HepG2 (cell line): ENCODE data around the gene BICRA. TPM values are rescaled to one million over a fixed set of nuclear protein-coding genes. Genes with fewer than 3 reads are reported as not detected.
A peak's percentile ranks its signal among the peaks of the same experiment; 100 is the strongest.

Experiments used
- DNMT3B ChIP-seq: conservative IDR thresholded peaks from 2 replicates; pipeline ENCODE4 v1.6.1; 2016; ENCODE audit warnings: missing biosample characterization, control low read depth
- NFATC3 ChIP-seq: sonication (generic); formaldehyde crosslinking; IDR thresholded peaks from 2 replicates; pipeline ENCODE4 v1.5.1; 2020; ENCODE audit warnings: mild to moderate bottlenecking, missing genetic modification reagents
- RXRA ChIP-seq: sonication (generic); formaldehyde crosslinking; IDR thresholded peaks from 2 replicates; pipeline ENCODE4 v1.5.1; 2020; ENCODE audit warnings: missing genetic modification reagents
- ZC3H4 ChIP-seq: sonication (generic); formaldehyde crosslinking; IDR thresholded peaks from 2 replicates; pipeline ENCODE4 v1.4.0; 2020; ENCODE audit warnings: missing genetic modification reagents, borderline replicate concordance
- ZFX ChIP-seq: sonication (generic); formaldehyde crosslinking; IDR thresholded peaks from 2 replicates; pipeline ENCODE4 v1.4.0; 2020; ENCODE audit warnings: mild to moderate bottlenecking, low read depth, missing genetic modification reagents, moderate library complexity
- ZNF205 ChIP-seq: IDR thresholded peaks from 2 replicates; pipeline ENCODE4 v1.6.1; 2018; ENCODE audit warnings: missing biosample characterization, missing genetic modification reagents
- ZNF577 ChIP-seq: sonication (generic); formaldehyde crosslinking; IDR thresholded peaks from 2 replicates; pipeline ENCODE4 v1.4.0; 2020; ENCODE audit warnings: mild to moderate bottlenecking, low read depth, missing genetic modification reagents, borderline replicate concordance
- polyA plus RNA-seq, 8 experiments: library from polyadenylated mRNA; depleted of rRNA in 3 of 8; stranded (reverse) in 7 of 8; unstranded in 1 of 8; fragments of >200 nt; fragmentation: Illumina TruSeq in 4 of 8; extraction: Trizol in 4 of 8; gene quantifications; 2 replicates each; pipeline versions ENCODE4 v1.2.1 to v1.2.3, GENCODE V29; 2011 to 2016; ENCODE audit warnings: low read depth in 4 of 8, missing spikeins in 1 of 8, mixed read lengths in 1 of 8; ENCODE audit not compliant: insufficient read depth in 1 of 8
- total RNA-seq, 5 experiments: library from RNA; depleted of rRNA; stranded (reverse); fragments of >200 nt; fragmentation: Illumina TruSeq; extraction: Trizol; gene quantifications; 2 replicates each; pipeline ENCODE4 v1.2.3, GENCODE V29; 2016; ENCODE audit warnings: low read depth in 1 of 5
- TF ChIP-seq, protein P1 (sequence below): sonication (generic); formaldehyde crosslinking; IDR thresholded peaks from 2 replicates; pipeline ENCODE4 v1.9.0; 2022; ENCODE audit warnings: low read depth, missing genetic modification reagents
- TF ChIP-seq, protein P2 (sequence below): sonication (generic); formaldehyde crosslinking; IDR thresholded peaks from 2 replicates; pipeline ENCODE4 v1.4.0; 2020; ENCODE audit warnings: missing genetic modification reagents, borderline replicate concordance
- TF ChIP-seq, protein P3 (sequence below): sonication (generic); formaldehyde crosslinking; IDR thresholded peaks from 2 replicates; pipeline ENCODE4 v1.4.0; 2020; ENCODE audit warnings: missing genetic modification reagents
- TF ChIP-seq, protein P4 (sequence below): sonication (generic); formaldehyde crosslinking; IDR thresholded peaks from 2 replicates; pipeline ENCODE4 v1.5.0; 2020; ENCODE audit warnings: missing genetic modification reagents, mild to moderate bottlenecking, borderline replicate concordance
- TF ChIP-seq, protein P5 (sequence below), 2 experiments: sonication (generic) in 1 of 2; formaldehyde crosslinking in 1 of 2; IDR thresholded peaks; 2 replicates each; pipeline versions ENCODE4 v1.4.0 to v1.6.1; 2016 to 2020; ENCODE audit warnings: borderline replicate concordance in 1 of 2, low read depth in 1 of 2, mild to moderate bottlenecking in 1 of 2, missing genetic modification reagents in 1 of 2

Gene BICRA
- total and polyA plus RNA-seq, 2 of the 13 experiments (the other 11 are each of a cell fraction or from before 2014, with no cell fraction given) = 0.55 to 0.71 TPM

DNA sequence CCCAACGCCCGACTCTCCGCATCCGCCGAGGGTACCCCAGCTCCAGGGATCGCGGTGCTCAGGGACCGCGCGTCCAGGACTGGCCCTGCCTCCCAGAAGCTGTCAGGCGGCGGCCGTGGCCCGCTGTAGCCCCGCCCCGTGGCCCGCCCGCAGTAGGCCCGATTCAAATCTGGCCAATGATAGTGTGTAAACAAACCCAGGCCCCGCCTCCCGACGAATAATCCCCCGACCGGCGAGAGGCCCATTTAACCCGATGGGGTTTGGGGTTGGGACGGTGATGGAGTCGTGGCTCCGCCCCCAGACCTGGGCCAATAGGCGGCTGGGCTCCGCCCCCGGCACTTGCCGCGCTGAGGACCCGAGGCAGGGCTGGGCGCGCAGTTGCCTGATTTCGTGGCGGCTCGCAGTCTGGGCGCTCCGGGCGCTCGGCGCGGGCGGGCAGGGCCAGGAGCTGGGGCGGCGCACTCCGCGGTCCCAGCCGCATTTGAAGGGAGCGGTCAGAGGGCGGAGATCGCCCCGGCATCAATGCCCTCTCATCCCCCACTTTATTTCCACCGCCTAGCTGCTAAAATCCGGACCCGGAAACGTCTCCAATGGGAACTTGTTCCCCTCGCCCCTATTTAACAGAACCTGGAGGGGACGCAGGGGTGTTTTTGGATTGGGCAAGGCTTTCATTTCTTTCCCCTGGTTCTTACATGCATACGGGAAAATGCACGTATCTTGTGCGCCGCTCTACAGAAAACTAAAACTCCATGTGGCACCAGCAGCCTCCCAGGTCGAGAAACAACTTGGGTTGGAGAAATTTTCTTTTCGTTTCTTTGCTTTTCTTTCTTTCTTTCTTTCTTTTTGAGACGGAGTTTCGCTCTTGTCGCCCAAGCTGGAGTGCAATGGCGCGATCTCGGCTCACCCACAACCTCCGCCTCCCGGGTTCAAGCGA, 8.4 kb upstream of the BICRA start (continued):
- TF ChIP-seq DNMT3B (CRISPR knock-in tag) (no peak), ZNF577 (CRISPR knock-in tag) (no peak), RXRA (peak; percentile 62), ZNF205 (CRISPR knock-in tag) (no peak; the same call in 1 of the 2 replicates), ZFX (CRISPR knock-in tag) (peak; percentile 81), ZC3H4 (CRISPR knock-in tag) (no peak), NFATC3 (CRISPR knock-in tag) (no peak)
- TF ChIP-seq, protein P1, sequence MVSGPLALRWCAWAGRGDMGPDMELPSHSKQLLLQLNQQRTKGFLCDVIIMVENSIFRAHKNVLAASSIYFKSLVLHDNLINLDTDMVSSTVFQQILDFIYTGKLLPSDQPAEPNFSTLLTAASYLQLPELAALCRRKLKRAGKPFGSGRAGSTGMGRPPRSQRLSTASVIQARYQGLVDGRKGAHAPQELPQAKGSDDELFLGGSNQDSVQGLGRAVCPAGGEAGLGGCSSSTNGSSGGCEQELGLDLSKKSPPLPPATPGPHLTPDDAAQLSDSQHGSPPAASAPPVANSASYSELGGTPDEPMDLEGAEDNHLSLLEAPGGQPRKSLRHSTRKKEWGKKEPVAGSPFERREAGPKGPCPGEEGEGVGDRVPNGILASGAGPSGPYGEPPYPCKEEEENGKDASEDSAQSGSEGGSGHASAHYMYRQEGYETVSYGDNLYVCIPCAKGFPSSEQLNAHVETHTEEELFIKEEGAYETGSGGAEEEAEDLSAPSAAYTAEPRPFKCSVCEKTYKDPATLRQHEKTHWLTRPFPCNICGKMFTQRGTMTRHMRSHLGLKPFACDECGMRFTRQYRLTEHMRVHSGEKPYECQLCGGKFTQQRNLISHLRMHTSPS = 0 out of 2 replicates have a peak, but pooled peaks have one; percentile 35
- TF ChIP-seq, protein P2, sequence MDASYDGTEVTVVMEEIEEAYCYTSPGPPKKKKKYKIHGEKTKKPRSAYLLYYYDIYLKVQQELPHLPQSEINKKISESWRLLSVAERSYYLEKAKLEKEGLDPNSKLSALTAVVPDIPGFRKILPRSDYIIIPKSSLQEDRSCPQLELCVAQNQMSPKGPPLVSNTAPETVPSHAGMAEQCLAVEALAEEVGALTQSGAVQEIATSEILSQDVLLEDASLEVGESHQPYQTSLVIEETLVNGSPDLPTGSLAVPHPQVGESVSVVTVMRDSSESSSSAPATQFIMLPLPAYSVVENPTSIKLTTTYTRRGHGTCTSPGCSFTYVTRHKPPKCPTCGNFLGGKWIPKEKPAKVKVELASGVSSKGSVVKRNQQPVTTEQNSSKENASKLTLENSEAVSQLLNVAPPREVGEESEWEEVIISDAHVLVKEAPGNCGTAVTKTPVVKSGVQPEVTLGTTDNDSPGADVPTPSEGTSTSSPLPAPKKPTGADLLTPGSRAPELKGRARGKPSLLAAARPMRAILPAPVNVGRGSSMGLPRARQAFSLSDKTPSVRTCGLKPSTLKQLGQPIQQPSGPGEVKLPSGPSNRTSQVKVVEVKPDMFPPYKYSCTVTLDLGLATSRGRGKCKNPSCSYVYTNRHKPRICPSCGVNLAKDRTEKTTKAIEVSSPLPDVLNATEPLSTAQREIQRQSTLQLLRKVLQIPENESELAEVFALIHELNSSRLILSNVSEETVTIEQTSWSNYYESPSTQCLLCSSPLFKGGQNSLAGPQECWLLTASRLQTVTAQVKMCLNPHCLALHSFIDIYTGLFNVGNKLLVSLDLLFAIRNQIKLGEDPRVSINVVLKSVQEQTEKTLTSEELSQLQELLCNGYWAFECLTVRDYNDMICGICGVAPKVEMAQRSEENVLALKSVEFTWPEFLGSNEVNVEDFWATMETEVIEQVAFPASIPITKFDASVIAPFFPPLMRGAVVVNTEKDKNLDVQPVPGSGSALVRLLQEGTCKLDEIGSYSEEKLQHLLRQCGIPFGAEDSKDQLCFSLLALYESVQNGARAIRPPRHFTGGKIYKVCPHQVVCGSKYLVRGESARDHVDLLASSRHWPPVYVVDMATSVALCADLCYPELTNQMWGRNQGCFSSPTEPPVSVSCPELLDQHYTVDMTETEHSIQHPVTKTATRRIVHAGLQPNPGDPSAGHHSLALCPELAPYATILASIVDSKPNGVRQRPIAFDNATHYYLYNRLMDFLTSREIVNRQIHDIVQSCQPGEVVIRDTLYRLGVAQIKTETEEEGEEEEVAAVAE = no peak
- TF ChIP-seq, protein P3, sequence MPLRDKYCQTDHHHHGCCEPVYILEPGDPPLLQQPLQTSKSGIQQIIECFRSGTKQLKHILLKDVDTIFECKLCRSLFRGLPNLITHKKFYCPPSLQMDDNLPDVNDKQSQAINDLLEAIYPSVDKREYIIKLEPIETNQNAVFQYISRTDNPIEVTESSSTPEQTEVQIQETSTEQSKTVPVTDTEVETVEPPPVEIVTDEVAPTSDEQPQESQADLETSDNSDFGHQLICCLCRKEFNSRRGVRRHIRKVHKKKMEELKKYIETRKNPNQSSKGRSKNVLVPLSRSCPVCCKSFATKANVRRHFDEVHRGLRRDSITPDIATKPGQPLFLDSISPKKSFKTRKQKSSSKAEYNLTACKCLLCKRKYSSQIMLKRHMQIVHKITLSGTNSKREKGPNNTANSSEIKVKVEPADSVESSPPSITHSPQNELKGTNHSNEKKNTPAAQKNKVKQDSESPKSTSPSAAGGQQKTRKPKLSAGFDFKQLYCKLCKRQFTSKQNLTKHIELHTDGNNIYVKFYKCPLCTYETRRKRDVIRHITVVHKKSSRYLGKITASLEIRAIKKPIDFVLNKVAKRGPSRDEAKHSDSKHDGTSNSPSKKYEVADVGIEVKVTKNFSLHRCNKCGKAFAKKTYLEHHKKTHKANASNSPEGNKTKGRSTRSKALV (CRISPR knock-in tag) = peak; percentile 88; the same call in 1 of the 2 replicates
- TF ChIP-seq, protein P4, sequence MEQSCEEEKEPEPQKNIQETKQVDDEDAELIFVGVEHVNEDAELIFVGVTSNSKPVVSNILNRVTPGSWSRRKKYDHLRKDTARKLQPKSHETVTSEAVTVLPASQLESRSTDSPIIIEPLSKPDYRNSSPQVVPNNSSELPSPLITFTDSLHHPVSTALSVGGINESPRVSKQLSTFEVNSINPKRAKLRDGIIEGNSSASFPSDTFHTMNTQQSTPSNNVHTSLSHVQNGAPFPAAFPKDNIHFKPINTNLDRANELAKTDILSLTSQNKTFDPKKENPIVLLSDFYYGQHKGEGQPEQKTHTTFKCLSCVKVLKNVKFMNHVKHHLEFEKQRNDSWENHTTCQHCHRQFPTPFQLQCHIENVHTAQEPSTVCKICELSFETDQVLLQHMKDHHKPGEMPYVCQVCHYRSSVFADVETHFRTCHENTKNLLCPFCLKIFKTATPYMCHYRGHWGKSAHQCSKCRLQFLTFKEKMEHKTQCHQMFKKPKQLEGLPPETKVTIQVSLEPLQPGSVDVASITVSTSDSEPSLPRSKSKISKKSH (CRISPR knock-in tag) = no peak
- TF ChIP-seq, protein P5, sequence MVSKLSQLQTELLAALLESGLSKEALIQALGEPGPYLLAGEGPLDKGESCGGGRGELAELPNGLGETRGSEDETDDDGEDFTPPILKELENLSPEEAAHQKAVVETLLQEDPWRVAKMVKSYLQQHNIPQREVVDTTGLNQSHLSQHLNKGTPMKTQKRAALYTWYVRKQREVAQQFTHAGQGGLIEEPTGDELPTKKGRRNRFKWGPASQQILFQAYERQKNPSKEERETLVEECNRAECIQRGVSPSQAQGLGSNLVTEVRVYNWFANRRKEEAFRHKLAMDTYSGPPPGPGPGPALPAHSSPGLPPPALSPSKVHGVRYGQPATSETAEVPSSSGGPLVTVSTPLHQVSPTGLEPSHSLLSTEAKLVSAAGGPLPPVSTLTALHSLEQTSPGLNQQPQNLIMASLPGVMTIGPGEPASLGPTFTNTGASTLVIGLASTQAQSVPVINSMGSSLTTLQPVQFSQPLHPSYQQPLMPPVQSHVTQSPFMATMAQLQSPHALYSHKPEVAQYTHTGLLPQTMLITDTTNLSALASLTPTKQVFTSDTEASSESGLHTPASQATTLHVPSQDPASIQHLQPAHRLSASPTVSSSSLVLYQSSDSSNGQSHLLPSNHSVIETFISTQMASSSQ (IDR thresholded peaks at IDR 0.05; ENCODE audit: low read depth) = no peak
- TF ChIP-seq, protein P5 (CRISPR knock-in tag; IDR thresholded peaks at IDR 0.05; ENCODE audit: borderline replicate concordance) = no peak; the same call in 1 of the 2 replicates
